Activated CD4-positive, alpha-beta T cell treated with anti-CD3 and anti-CD28 coated beads, Interleukin-2, amount 10 ng/mL, durations not matched to agents 7 days and 5 days (primary cell): Measurements from ENCODE around the gene CEP44. TPM values are rescaled to one million over a fixed set of nuclear protein-coding genes. Genes with fewer than 3 reads are reported as not detected.
"Not testable (repeated sequence)": the region's sequence is repeated elsewhere in the genome, so short reads cannot be mapped to it uniquely, and the experiment has no call there.

Experiments used
- CTCF ChIA-PET: fragments of 350-600 bp; sonication (Branson Sonifier 250); formaldehyde crosslinking; loops from one replicate; lab custom pipeline; 2021; ENCODE audit warnings: antibody characterized with exemption; lab: Charles Lee
- POLR2A ChIA-PET: fragments of 350-600 bp; sonication (Branson Sonifier 250); formaldehyde crosslinking; loops from one replicate; lab custom pipeline; 2021; ENCODE audit warnings: antibody characterized with exemption; lab: Charles Lee
- DNase-seq: peaks from one replicate; pipeline ENCODE4 v3.0.0-alpha.2; 2020
- H3K27ac Mint-ChIP-seq: one replicate; pipeline ENCODE4 v1.8.0; 2021; ENCODE audit warnings: mild to moderate bottlenecking, moderate library complexity, mixed read lengths
- H3K27me3 Mint-ChIP-seq: one replicate; pipeline ENCODE4 v1.8.0; 2021; ENCODE audit warnings: mixed read lengths
- H3K36me3 Mint-ChIP-seq: one replicate; pipeline ENCODE4 v1.8.0; 2021; ENCODE audit warnings: low read depth, mixed read lengths
- H3K4me1 Mint-ChIP-seq: one replicate; pipeline ENCODE4 v1.8.0; 2021; ENCODE audit warnings: mixed read lengths
- H3K4me3 Mint-ChIP-seq: one replicate; pipeline ENCODE4 v1.8.0; 2021; ENCODE audit warnings: mild to moderate bottlenecking, moderate library complexity, mixed read lengths
- H3K9me3 Mint-ChIP-seq: one replicate; pipeline ENCODE4 v1.8.0; 2021; ENCODE audit warnings: mixed read lengths
- total RNA-seq, 2 experiments: library from RNA; stranded (reverse); gene quantifications; one replicate each; pipeline ENCODE4 v1.2.3, GENCODE V29; 2021

CEP44 gene
- total RNA-seq, 2 experiments from 2014 or later, result 21.7 to 24.2 TPM

DNA sequence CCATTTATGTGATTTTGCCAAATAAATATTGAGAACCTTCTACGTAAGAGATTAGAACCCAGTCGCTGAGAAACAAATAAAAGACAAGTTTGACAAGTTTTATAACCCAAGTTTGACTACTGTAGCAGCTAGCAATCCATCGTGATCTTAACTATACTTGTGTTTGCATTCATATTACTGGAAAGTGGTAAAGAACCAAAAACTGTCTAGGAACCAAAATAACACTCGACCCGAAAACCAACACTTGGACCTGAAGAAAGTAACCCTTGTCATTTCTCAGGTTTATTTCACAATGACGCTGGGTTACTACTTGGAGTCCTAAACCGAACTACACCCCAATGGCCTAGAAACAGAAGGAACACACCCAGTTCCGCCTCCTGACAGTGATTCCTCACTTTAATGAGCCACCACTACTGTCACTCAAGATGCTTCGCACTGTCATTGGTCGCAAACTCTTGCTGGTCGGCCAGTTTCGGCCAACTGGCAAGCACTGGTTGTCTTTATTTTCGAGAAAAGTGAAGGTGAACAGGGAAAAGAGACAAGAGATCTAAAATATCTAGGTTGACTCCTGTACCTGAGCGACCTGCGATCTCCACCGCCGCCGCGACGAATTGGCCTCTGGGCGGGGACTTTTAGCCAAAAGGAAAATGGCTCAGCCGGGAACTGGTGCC, 740 bp upstream of the CEP44 start:
- Mint-ChIP-seq H3K4me1 (peaks cover 63% of the 10 kb centered on the region), H3K27me3 (no peaks in the 10 kb centered on the region), H3K4me3 (peak overlapping the region; percentile 100), H3K9me3 (peaks cover 7% of the 10 kb centered on the region), H3K27ac (peak overlapping the region; percentile 100), H3K36me3 (peaks cover 30% of the 10 kb centered on the region)
- peak; percentile 90 for DNase-seq
- CTCF ChIA-PET, result no interaction called here
- POLR2A ChIA-PET, result no interaction called here

DNA sequence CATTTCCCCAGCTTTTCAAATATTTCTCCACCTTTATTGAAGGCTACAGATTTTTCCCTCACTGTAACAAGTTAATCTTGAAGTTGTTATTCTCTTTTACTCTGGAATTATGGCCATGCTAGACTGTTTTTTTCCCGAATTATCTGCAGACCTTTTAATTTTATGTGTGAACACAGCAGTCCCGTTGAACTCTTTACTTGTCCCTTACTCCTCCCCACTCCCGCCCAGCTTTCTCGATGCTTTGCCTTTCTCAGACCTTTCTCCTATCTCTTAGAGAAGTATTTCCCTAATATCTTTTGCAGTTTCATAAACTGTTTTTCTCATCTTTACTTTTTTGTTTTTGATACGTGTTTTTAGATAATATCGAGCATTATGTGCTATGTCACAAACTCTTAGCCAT, 776 bp downstream of the CEP44 start:
- Mint-ChIP-seq H3K9me3 (peaks cover 2% of the 10 kb centered on the region), H3K4me3 (peak overlapping the region; percentile 100), H3K27me3 (no peaks in the 10 kb centered on the region), H3K4me1 (peaks cover 56% of the 10 kb centered on the region), H3K36me3 (peaks cover 32% of the 10 kb centered on the region), H3K27ac (peak overlapping the region; percentile 100)
- ChIA-PET CTCF (no interaction called here), POLR2A (no interaction called here)
- DNase-seq, result no peak

DNA sequence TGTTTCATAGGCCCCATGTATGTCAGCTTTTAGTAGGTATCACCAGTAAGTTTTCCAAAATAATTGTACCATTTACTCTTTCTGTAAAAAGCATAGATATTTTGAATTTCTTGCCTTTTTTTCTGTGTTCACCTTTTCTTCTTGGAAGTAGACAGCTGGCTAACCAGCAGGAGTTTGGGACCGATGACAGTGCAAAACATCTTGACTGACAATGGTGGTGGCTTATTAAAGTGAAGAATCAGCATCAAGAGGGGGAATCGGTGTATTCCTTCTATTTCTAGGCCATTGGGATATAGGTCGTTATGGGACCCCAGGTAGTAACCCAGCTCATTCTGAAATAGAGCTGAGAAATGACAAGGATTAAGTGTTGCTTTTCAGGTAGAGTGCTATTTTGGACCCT, 3.2 kb downstream of the CEP44 start:
- POLR2A ChIA-PET, result no interaction called here
- no peak overlapping the region for H3K4me3 Mint-ChIP-seq
- no peaks in the 10 kb centered on the region for H3K27me3 Mint-ChIP-seq
- H3K9me3 Mint-ChIP-seq, result peaks cover 4% of the 10 kb centered on the region
- H3K27ac Mint-ChIP-seq, result no peak overlapping the region
- H3K4me1 Mint-ChIP-seq, result peaks cover 38% of the 10 kb centered on the region
- no peak for DNase-seq
- CTCF ChIA-PET, result no interaction called here
- H3K36me3 Mint-ChIP-seq, result peaks cover 26% of the 10 kb centered on the region

DNA sequence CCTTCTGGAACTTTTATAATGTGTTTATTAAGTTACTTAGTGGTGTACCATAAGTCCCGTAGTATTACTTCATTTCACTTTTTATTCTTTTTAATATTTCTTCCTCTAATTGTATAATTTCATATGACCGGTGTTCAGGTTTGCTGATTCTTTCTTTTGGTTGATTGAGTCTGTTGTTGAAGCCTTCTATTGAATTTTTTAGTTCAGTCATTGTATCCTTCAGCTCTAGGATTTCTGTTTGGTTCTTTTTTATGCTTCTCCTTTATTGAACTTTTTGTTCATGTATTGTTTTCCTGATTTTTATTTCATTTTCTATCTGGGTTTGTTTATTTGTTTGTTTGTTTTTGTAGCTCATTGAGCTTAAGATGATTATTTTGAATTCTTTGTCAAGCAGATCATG, 8.8 kb downstream of the CEP44 start:
- H3K4me1 Mint-ChIP-seq, result peaks cover 10% of the 10 kb centered on the region
- H3K4me3 Mint-ChIP-seq, result no peak overlapping the region

DNA sequence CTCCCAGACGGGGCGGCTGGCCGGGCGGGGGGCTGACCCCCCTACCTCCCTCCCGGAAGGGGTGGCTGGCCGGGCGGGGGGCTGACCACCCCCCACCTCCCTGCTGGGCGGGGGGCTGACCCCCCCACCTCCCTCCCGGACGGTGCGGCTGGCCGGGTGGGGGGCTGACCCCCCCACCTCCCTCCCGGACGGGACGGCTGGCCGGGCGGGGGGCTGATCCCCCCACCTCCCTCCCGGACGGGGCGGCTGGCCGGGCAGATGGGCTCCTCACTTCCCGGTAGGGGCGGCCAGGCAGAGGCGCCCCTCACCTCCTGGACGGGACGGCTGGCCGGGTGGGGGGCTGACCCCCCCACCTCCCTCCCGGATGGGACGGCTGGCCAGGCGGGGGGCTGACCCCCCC, 10.9 kb downstream of the CEP44 start:
- CTCF ChIA-PET, H3K27me3 Mint-ChIP-seq, H3K4me1 Mint-ChIP-seq, POLR2A ChIA-PET, DNase-seq, H3K4me3 Mint-ChIP-seq, H3K27ac Mint-ChIP-seq: not testable (repeated sequence)
- Mint-ChIP-seq H3K9me3 (peaks cover 22% of the 10 kb centered on the region), H3K36me3 (peaks cover 44% of the 10 kb centered on the region)

More for the DNA sequence above, 8.8 kb downstream of the CEP44 start:
- no peak overlapping the region for H3K27ac Mint-ChIP-seq
- no peak for DNase-seq
- ChIA-PET POLR2A (no interaction called here), CTCF (no interaction called here)
- H3K27me3 Mint-ChIP-seq, result no peaks in the 10 kb centered on the region
- H3K36me3 Mint-ChIP-seq, result peaks cover 43% of the 10 kb centered on the region
- H3K9me3 Mint-ChIP-seq, result peaks cover 22% of the 10 kb centered on the region

DNA sequence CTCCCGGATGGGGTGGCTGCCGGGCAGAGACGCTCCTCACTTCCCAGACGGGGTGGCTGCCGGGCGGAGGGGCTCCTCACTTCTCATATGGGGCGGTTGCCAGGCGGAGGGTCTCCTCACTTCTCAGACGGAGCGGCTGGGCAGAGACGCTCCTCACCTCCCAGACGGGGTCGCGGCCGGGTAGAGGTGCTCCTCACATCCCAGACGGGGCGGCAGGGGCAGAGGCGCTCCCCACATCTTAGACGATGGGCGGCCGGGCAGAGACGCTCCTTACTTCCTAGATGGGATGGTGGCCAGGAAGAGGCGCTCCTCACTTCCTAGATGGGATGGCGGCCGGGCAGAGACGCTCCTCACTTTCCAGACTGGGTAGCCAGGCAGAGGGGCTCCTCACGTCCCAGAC, 11.4 kb downstream of the CEP44 start:
- CTCF ChIA-PET, POLR2A ChIA-PET, H3K27me3 Mint-ChIP-seq, H3K27ac Mint-ChIP-seq, DNase-seq, H3K4me1 Mint-ChIP-seq, H3K4me3 Mint-ChIP-seq: not testable (repeated sequence)
- peaks cover 22% of the 10 kb centered on the region for H3K9me3 Mint-ChIP-seq
- peaks cover 48% of the 10 kb centered on the region for H3K36me3 Mint-ChIP-seq

DNA sequence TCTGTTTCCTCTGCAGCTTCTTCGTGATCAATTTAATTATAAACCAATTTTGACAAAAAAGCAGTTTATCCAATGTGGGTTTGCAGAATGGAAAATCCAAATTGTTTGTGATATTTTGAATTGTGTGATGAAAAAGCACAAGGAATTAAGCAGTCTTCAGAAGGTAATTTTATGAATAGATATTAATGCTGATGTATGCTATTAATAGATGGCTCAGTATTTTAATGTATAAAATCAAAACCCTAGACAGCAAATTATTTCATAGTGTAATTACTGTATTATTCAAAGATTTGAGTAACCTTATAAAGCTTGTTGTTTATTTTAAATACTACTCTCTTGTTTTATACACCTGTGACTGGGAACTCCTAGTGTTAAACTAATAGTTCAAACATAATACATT, 20.0 kb downstream of the CEP44 start:
- no peak for DNase-seq
- peaks cover 39% of the 10 kb centered on the region for H3K36me3 Mint-ChIP-seq
- no peak overlapping the region for H3K4me3 Mint-ChIP-seq
- ChIA-PET CTCF (interaction anchor here (0.7 kb wide), 1 partner anchor 347 kb away, joined by 3 read pairs; no protein-coding TSS in a partner anchor), POLR2A (no interaction called here)
- no peaks in the 10 kb centered on the region for H3K9me3 Mint-ChIP-seq
- H3K4me1 Mint-ChIP-seq, result peaks cover 9% of the 10 kb centered on the region
- no peaks in the 10 kb centered on the region for H3K27me3 Mint-ChIP-seq
- no peak overlapping the region for H3K27ac Mint-ChIP-seq

DNA sequence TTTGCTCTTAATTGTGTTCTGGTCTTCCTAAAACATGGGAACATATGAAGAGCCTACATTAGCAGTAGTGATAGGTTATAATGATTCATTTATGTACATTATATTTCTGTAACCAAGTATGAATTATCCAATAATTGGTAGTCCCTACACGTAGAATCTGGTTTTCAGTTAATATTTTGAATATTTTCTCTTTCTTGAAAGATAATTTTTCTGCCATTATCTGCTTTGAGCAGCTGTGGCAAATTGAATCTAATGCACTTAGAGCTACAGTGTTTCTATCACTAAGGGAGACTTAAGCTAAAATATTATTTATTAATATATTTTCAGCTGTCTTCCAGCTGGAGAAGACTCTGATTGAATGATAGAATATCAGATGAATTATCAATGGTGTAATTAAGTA, 21.0 kb downstream of the CEP44 start:
- ChIA-PET POLR2A (no interaction called here), CTCF (no interaction called here)
- no peak for DNase-seq
- Mint-ChIP-seq H3K4me3 (no peak overlapping the region), H3K4me1 (peaks cover 9% of the 10 kb centered on the region), H3K27ac (no peak overlapping the region), H3K9me3 (no peaks in the 10 kb centered on the region), H3K27me3 (no peaks in the 10 kb centered on the region), H3K36me3 (peaks cover 35% of the 10 kb centered on the region)

DNA sequence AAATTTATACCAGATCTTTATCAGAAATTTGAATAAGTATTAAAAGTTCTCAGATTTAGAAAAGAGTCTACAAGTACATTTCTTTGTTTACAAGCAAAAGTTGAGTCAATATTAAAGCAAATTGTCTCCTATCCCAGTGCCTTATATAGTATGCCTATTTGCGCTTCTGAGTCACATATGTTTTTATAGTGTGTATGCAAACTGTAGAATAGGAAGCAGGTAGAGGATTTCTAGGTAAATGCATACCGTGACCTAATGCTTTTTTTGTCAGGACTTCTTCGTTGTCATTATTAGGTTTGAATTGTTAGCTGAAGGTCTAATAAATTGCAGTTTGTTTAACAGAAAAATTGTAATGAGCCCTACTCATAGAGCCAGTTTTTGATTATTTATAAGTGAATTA, 22.2 kb downstream of the CEP44 start:
- H3K27ac Mint-ChIP-seq, result no peak overlapping the region
- no peak overlapping the region for H3K4me3 Mint-ChIP-seq
- CTCF ChIA-PET, result no interaction called here
- peaks cover 3% of the 10 kb centered on the region for H3K4me1 Mint-ChIP-seq
- H3K9me3 Mint-ChIP-seq, result no peaks in the 10 kb centered on the region
- POLR2A ChIA-PET, result no interaction called here
- H3K36me3 Mint-ChIP-seq, result peaks cover 28% of the 10 kb centered on the region
- H3K27me3 Mint-ChIP-seq, result no peaks in the 10 kb centered on the region
- no peak for DNase-seq

DNA sequence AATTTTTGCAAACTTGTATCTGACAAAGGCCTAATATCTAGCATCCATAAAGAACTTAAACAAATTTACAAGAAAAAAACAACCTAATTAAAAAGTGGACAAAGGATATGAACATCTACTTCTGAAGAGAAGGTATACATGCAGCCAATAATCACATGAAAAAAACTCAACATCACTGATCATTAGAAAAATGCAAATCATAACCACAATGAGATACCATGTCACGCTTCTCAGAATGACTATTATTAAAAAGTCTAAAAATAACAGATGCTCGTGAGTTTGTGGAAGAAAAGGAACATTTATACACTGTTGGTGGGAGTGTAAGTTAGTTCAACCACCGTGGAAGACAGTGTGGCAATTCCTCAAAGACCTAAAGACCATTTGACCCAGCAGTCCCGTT, 24.0 kb downstream of the CEP44 start:
- Mint-ChIP-seq H3K4me1 (peaks cover 2% of the 10 kb centered on the region), H3K27me3 (no peaks in the 10 kb centered on the region), H3K9me3 (no peaks in the 10 kb centered on the region), H3K27ac (no peak overlapping the region), H3K36me3 (peaks cover 26% of the 10 kb centered on the region), H3K4me3 (no peak overlapping the region)
- CTCF ChIA-PET, result interaction anchor here (0.6 kb wide), 1 partner anchor 16 kb away, joined by 3 read pairs; no protein-coding TSS in a partner anchor
- no peak for DNase-seq
- POLR2A ChIA-PET, result no interaction called here

DNA sequence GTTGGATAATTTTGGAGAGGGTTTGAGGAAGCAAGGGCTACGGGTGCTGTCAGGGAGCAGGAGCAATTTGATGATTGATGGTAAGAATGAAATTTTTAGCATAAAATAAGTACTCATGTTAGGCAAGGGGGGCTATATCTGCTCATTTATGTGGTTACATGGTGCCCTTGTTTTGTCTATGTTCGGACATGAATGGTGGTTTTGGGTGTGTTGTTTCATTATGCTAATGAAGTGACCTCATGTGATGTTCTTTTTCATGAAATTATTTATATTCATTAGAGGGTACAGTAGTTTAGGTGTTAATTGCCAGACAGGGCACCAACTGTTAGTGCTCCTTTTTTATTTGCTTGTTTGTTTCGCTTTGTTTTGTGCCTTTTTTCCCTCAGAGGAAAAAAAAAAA, 29.3 kb downstream of the CEP44 start:
- ChIA-PET POLR2A (no interaction called here), CTCF (no interaction called here)
- no peaks in the 10 kb centered on the region for H3K9me3 Mint-ChIP-seq
- H3K4me3 Mint-ChIP-seq, result no peak overlapping the region
- DNase-seq, result no peak
- H3K36me3 Mint-ChIP-seq, result peaks cover 10% of the 10 kb centered on the region
- H3K27ac Mint-ChIP-seq, result no peak overlapping the region
- peaks cover 12% of the 10 kb centered on the region for H3K4me1 Mint-ChIP-seq
- no peaks in the 10 kb centered on the region for H3K27me3 Mint-ChIP-seq

DNA sequence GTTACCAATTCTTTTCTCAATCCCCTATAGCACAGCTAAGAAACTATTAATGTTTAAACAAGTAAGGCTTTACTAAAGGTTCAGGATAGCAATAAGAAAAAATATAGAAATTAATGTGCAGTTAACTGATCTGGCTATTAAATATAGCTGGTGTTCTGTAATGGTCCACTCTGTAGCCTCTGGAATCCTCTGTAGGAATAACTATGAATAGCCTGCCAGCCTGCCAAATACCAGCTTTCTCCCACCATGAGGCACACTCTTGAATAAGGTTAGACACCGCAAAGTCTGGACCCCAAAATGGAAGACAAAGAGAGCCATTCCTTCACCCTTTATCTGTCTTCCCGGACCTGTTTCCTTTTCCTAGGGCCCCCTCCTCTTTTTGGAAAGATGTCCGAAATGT, 30.6 kb downstream of the CEP44 start:
- Mint-ChIP-seq H3K36me3 (peaks cover 8% of the 10 kb centered on the region), H3K4me1 (peaks cover 12% of the 10 kb centered on the region), H3K27me3 (no peaks in the 10 kb centered on the region), H3K4me3 (no peak overlapping the region), H3K9me3 (no peaks in the 10 kb centered on the region), H3K27ac (peak overlapping the region; percentile 32)
- CTCF ChIA-PET, result no interaction called here
- no peak for DNase-seq
- POLR2A ChIA-PET, result no interaction called here

DNA sequence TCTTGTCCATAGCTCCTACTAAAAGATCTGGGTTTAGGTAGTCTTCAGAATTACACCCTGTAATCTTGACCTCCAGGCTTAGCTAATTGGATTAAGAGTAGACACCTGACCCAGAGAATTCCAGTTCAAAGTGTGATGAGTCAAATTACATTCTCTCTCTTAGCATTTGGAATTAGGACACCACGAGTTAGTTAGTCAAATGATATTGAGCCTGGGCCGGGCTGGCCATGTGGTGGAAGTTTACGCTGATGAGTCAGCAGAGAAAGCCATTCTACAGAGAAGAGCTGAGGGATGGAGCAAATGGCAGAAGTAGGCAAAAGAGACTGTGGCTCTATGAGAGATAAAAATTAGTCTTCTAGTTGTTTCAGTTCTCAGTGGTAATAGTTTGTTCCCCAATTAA, 31.1 kb downstream of the CEP44 start:
- Mint-ChIP-seq H3K4me1 (peaks cover 12% of the 10 kb centered on the region), H3K36me3 (peaks cover 8% of the 10 kb centered on the region), H3K4me3 (no peak overlapping the region)

DNA sequence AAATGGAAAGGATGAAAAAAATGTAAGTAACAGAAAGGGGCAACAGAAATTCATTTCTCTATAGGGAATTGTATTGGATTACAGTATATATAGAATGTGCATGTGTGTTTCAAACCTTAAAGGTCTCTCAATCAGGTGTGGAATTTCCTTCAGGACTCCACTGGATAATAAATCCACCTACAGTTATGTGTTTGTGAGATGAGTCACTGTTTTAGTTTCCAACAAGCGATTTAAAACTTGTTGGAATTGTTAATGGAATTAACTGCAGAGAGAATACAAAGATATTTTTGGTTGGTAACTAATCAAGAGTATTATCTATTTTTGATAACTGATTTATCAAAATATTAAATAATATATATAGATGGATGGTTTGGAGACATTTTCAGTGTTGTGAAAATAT, 32.8 kb downstream of the CEP44 start:
- Mint-ChIP-seq H3K9me3 (no peaks in the 10 kb centered on the region), H3K4me3 (no peak overlapping the region), H3K36me3 (peaks cover 8% of the 10 kb centered on the region), H3K4me1 (peaks cover 12% of the 10 kb centered on the region), H3K27ac (no peak overlapping the region), H3K27me3 (no peaks in the 10 kb centered on the region)
- DNase-seq, result no peak
- ChIA-PET POLR2A (no interaction called here), CTCF (no interaction called here)

More for the DNA sequence above, 31.1 kb downstream of the CEP44 start:
- no peak for DNase-seq
- POLR2A ChIA-PET, result no interaction called here
- Mint-ChIP-seq H3K9me3 (no peaks in the 10 kb centered on the region), H3K27ac (no peak overlapping the region), H3K27me3 (no peaks in the 10 kb centered on the region)
- CTCF ChIA-PET, result no interaction called here
